Measurements from ENCODE around the gene CCDC149. TPM values are rescaled to one million over a fixed set of nuclear protein-coding genes. Genes with fewer than 3 reads are reported as not detected.

Gene CCDC149
- total and polyA plus RNA-seq, 4 donors, result 1.4 to 11.2 (median 3.4) TPM

GRCh38 chr4:24795666-24796381, 117.0 kb downstream of the CCDC149 start:
- 35% methylated on average over 9 of the region's 9 CpGs for WGBS
- no peak overlapping the region for H3K4me3 ChIP-seq (ENCODE audit: low read depth in 1 of 3, low read length in 3 of 3)
- TF ChIP-seq RAD21 (IDR thresholded peaks at IDR 0.05) (peak in 1 of 2 donors; percentile 1), YY1 (IDR thresholded peaks at IDR 0.05) (no peak)
- H3K27me3 ChIP-seq (ENCODE audit: control insufficient read depth in 4 of 4, insufficient read depth in 4 of 4, low read length in 3 of 4), result peaks cover 0 to 7% (median 5%) of the 10 kb centered on the region in 4 donors
- no peaks in the 10 kb centered on the region for H3K36me3 ChIP-seq (ENCODE audit: control insufficient read depth in 4 of 4, insufficient read depth in 3 of 4, low read depth in 1 of 4, low read length in 3 of 4)
- DNase-seq (ENCODE audit: low spot score), result no peak
- H3K4me1 ChIP-seq (ENCODE audit: control insufficient read depth in 4 of 4, insufficient read depth in 4 of 4, low read length in 3 of 4), result peaks cover 0 to 19% (median 12%) of the 10 kb centered on the region in 4 donors
- no peaks in the 10 kb centered on the region for H3K9me3 ChIP-seq (ENCODE audit: control insufficient read depth in 4 of 4, low read length in 3 of 4)
- H3K27ac ChIP-seq (ENCODE audit: low read depth in 1 of 2, low read length in 2 of 2), result no peak overlapping the region
- no peak overlapping the region for H3K9ac ChIP-seq (ENCODE audit: low read depth in 1 of 2, low read length in 2 of 2)

GRCh38 chr4:24794916-24795665, 117.8 kb downstream of the CCDC149 start, which contains the start of gene SOD3:
SOD3 (plus strand) TSS chr4:24795573; CDS start chr4:24799522, 3,949 bp downstream.
- Histone ChIP-seq H3K27me3 (ENCODE audit: control insufficient read depth in 4 of 4, insufficient read depth in 4 of 4, low read length in 3 of 4) (peaks cover 0 to 5% (median 4%) of the 10 kb centered on the region in 4 donors), H3K36me3 (ENCODE audit: control insufficient read depth in 4 of 4, insufficient read depth in 3 of 4, low read depth in 1 of 4, low read length in 3 of 4) (no peaks in the 10 kb centered on the region), H3K4me3 (ENCODE audit: low read depth in 1 of 3, low read length in 3 of 3) (no peak within 1 kb of the TSS), H3K9me3 (ENCODE audit: control insufficient read depth in 4 of 4, low read length in 3 of 4) (no peaks in the 10 kb centered on the region), H3K4me1 (ENCODE audit: control insufficient read depth in 4 of 4, insufficient read depth in 4 of 4, low read length in 3 of 4) (peaks cover 0 to 13% (median 7%) of the 10 kb centered on the region in 4 donors), H3K27ac (ENCODE audit: low read depth in 1 of 2, low read length in 2 of 2) (peak within 1 kb of the TSS; percentile 53 to 68), H3K9ac (ENCODE audit: low read depth in 1 of 2, low read length in 2 of 2) (no peak within 1 kb of the TSS)
- TF ChIP-seq RXRA (IDR thresholded peaks at IDR 0.05), result peak in 1 of 2 donors; percentile 27
- no peak for TF ChIP-seq HNF4G (IDR thresholded peaks at IDR 0.05)
- peak; percentile 29 for TF ChIP-seq NR2F2 (IDR thresholded peaks at IDR 0.05)
- TF ChIP-seq SP1 (IDR thresholded peaks at IDR 0.05), result peak; percentile 59
- no peak for TF ChIP-seq JUND (IDR thresholded peaks at IDR 0.05)
- TF ChIP-seq TAF1 (conservative IDR thresholded peaks at IDR 0.05), result no peak
- TF ChIP-seq MAX (IDR thresholded peaks at IDR 0.05), result no peak
- TF ChIP-seq RAD21 (IDR thresholded peaks at IDR 0.05), result peak in 1 of 2 donors; percentile 10
- TF ChIP-seq, protein P1, sequence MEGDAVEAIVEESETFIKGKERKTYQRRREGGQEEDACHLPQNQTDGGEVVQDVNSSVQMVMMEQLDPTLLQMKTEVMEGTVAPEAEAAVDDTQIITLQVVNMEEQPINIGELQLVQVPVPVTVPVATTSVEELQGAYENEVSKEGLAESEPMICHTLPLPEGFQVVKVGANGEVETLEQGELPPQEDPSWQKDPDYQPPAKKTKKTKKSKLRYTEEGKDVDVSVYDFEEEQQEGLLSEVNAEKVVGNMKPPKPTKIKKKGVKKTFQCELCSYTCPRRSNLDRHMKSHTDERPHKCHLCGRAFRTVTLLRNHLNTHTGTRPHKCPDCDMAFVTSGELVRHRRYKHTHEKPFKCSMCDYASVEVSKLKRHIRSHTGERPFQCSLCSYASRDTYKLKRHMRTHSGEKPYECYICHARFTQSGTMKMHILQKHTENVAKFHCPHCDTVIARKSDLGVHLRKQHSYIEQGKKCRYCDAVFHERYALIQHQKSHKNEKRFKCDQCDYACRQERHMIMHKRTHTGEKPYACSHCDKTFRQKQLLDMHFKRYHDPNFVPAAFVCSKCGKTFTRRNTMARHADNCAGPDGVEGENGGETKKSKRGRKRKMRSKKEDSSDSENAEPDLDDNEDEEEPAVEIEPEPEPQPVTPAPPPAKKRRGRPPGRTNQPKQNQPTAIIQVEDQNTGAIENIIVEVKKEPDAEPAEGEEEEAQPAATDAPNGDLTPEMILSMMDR (IDR thresholded peaks at IDR 0.05; ENCODE audit: low read depth, low read length, missing input control), result no peak
- TF ChIP-seq FOXA2 (IDR thresholded peaks at IDR 0.05), result no peak
- WGBS, result 31% methylated on average over 21 of the region's 21 CpGs
- no peak for DNase-seq (ENCODE audit: low spot score)

GRCh38 chr4:24794480-24794879, 118.4 kb downstream of the CCDC149 start:
- WGBS, result 68% methylated on average over 10 of the region's 10 CpGs
- Histone ChIP-seq H3K27me3 (ENCODE audit: control insufficient read depth in 4 of 4, insufficient read depth in 4 of 4, low read length in 3 of 4) (peaks cover 0 to 4% (median 3%) of the 10 kb centered on the region in 4 donors), H3K9me3 (ENCODE audit: control insufficient read depth in 4 of 4, low read length in 3 of 4) (no peaks in the 10 kb centered on the region), H3K4me3 (ENCODE audit: low read depth in 1 of 3, low read length in 3 of 3) (no peak overlapping the region), H3K27ac (ENCODE audit: low read depth in 1 of 2, low read length in 2 of 2) (peak overlapping the region in 1 of 2 donors; percentile 68), H3K9ac (ENCODE audit: low read depth in 1 of 2, low read length in 2 of 2) (no peak overlapping the region), H3K36me3 (ENCODE audit: control insufficient read depth in 4 of 4, insufficient read depth in 3 of 4, low read depth in 1 of 4, low read length in 3 of 4) (no peaks in the 10 kb centered on the region), H3K4me1 (ENCODE audit: control insufficient read depth in 4 of 4, insufficient read depth in 4 of 4, low read length in 3 of 4) (peaks cover 0 to 10% (median 4%) of the 10 kb centered on the region in 4 donors)
- DNase-seq (ENCODE audit: low spot score), result no peak
- TF ChIP-seq NR2F2 (IDR thresholded peaks at IDR 0.05) (peak; percentile 13), RAD21 (IDR thresholded peaks at IDR 0.05) (no peak), GABPA (IDR thresholded peaks at IDR 0.05 in 1 of 2, conservative IDR thresholded peaks at IDR 0.05 in 1 of 2) (no peak), YY1 (IDR thresholded peaks at IDR 0.05) (no peak), EGR1 (IDR thresholded peaks at IDR 0.05; ENCODE audit: low read depth in 2 of 2) (no peak), REST (IDR thresholded peaks at IDR 0.05) (no peak)
- TF ChIP-seq, protein P2, sequence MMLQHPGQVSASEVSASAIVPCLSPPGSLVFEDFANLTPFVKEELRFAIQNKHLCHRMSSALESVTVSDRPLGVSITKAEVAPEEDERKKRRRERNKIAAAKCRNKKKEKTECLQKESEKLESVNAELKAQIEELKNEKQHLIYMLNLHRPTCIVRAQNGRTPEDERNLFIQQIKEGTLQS (IDR thresholded peaks at IDR 0.05), result no peak
- TF ChIP-seq, protein P3, sequence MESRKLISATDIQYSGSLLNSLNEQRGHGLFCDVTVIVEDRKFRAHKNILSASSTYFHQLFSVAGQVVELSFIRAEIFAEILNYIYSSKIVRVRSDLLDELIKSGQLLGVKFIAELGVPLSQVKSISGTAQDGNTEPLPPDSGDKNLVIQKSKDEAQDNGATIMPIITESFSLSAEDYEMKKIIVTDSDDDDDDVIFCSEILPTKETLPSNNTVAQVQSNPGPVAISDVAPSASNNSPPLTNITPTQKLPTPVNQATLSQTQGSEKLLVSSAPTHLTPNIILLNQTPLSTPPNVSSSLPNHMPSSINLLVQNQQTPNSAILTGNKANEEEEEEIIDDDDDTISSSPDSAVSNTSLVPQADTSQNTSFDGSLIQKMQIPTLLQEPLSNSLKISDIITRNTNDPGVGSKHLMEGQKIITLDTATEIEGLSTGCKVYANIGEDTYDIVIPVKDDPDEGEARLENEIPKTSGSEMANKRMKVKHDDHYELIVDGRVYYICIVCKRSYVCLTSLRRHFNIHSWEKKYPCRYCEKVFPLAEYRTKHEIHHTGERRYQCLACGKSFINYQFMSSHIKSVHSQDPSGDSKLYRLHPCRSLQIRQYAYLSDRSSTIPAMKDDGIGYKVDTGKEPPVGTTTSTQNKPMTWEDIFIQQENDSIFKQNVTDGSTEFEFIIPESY (IDR thresholded peaks at IDR 0.05), result no peak

Data from liver (tissue), 9 donors.